ENCODE results near the gene DNAH2.

DNAH2 gene

DNA sequence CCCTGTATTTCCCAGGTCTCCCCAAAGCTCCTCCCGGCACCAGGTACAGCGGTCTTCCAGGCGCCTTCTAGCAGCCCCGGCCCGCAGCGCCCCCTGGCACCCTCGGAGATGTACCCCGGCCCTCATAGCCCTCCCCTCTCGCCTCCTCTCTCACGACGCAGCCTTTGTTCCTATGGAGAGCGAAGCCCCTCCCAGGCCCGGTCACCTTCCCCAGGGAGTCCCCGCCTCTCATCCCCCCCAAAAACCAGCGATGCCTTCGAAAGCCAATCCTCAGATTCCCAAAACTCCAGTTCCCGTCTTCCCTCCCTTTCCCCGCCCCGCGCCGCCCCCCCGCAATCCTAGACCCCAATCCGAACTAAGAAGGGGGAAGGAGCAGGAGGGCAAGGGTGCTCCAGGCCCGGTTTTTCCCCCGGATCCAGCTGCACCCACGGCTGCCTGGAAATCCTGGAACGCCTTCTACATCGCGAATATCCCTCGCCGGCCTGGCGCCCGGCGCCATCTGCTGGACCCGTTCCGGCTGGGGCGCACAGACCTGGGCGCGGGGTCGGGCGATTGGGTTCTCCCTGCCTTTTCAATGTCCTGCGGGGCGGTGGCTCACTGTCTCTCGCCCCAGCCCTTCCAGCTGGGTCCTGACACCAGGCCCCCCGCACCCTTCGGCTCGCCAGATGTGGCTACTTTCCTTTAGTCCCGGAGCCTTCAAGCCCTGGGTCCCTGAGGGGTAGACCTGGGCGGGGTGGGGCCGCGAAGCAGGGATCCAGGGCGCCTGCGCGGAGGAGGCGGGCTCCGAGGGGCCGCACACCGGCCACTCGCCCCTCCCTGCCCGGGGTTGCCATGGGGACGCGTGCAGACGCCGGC, at the start of gene DNAH2:
DNAH2 (plus strand) TSS at position 844 of the 855 bp plus-strand sequence. CDS start 1,991 bp downstream, outside the sequence.
- peak in 1 of 2 donors; percentile 26 for DNase-seq

DNA sequence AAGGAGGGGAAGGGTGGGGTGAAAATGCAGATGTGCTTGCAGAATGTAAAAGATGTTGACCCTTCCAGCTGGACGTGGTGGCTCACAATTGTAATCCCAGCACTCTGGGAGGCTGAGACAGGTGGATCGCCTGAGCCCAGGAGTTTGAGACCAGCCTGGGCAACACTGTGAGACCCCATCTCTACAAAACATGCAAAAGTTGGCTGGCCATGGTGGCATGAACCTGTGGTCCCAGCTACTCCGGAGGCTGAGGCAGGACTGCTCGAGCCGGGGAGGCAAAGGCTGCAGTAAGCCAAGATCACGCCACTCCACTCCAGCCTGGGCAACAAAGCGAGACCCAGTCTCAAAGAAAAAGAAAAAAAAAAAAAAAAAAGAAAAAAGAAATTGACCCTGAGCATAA, 49.1 kb upstream of the DNAH2 start:
- no peak for DNase-seq

- peak; percentile 25 to 42 for DNase-seq
These were observed 44.3 kb upstream of the DNAH2 start for GRCh38 chr17:7673239-7673638.

DNA sequence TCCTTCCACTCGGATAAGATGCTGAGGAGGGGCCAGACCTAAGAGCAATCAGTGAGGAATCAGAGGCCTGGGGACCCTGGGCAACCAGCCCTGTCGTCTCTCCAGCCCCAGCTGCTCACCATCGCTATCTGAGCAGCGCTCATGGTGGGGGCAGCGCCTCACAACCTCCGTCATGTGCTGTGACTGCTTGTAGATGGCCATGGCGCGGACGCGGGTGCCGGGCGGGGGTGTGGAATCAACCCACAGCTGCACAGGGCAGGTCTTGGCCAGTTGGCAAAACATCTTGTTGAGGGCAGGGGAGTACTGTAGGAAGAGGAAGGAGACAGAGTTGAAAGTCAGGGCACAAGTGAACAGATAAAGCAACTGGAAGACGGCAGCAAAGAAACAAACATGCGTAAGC, 42.6 kb upstream of the DNAH2 start:
- no peak for DNase-seq

DNA sequence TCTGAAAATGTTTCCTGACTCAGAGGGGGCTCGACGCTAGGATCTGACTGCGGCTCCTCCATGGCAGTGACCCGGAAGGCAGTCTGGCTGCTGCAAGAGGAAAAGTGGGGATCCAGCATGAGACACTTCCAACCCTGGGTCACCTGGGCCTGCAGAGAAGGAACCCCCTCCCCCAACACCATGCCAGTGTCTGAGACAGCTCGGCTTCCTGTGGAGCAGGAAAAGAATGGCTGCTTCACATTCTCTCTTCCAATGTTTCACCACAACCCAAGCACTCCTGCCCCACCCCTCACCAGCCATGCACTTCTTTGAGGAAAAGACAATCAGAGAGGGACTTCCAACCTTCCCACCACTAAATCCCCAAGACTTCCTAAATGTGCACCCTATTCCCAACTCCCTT, 41.0 kb upstream of the DNAH2 start:
- no peak for DNase-seq

- no peak for DNase-seq
These were observed 40.0 kb upstream of the DNAH2 start for GRCh38 chr17:7677388-7678067.

- peak in 1 of 2 donors; percentile 29 for DNase-seq
These were observed 32.6 kb upstream of the DNAH2 start for GRCh38 chr17:7684851-7685532.

DNA sequence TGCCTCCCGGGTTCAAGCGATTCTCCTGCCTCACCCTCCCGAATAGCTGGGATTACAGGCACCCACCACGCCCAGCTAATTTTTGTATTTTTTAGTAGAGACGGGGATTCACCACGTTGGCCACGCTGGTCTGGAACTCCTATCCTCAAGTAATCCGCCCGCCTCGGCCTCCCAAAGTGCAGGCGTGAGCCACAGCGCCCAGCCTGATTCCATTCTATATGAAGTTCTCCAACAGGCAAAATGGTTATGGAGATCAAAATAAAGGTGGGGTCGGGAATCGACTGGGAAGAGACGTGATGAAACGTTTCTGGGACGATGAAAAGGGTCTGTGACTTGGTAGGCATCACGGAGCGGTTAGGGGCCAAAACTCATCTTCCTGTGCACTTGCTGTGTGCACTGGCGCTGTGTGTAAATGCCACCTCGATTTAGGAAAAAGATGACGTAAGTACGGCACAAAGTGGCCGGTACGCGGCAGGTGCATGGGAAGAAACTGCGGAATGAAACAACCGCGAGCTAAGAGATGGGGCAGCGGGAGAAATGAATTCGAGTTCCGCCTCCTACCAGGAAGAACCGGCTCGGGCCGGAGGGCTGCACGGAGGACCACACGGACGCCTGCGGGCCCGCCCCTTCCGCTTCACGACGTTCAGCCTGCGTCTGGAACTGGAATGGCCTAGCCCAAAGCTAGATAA, 31.9 kb upstream of the DNAH2 start:
- peak; percentile 90 for DNase-seq

- peak; percentile 74 to 83 for DNase-seq
These were observed 31.1 kb upstream of the DNAH2 start for GRCh38 chr17:7686222-7687071.

GRCh38 chr17:7687072-7687907, 30.3 kb upstream of the DNAH2 start, which contains the start of gene TP53:
Gene TP53 (minus strand): TSS chr17:7687490. CDS start chr17:7676594, 10,896 bp downstream.
- DNase-seq: peak; percentile 91 to 92

DNA sequence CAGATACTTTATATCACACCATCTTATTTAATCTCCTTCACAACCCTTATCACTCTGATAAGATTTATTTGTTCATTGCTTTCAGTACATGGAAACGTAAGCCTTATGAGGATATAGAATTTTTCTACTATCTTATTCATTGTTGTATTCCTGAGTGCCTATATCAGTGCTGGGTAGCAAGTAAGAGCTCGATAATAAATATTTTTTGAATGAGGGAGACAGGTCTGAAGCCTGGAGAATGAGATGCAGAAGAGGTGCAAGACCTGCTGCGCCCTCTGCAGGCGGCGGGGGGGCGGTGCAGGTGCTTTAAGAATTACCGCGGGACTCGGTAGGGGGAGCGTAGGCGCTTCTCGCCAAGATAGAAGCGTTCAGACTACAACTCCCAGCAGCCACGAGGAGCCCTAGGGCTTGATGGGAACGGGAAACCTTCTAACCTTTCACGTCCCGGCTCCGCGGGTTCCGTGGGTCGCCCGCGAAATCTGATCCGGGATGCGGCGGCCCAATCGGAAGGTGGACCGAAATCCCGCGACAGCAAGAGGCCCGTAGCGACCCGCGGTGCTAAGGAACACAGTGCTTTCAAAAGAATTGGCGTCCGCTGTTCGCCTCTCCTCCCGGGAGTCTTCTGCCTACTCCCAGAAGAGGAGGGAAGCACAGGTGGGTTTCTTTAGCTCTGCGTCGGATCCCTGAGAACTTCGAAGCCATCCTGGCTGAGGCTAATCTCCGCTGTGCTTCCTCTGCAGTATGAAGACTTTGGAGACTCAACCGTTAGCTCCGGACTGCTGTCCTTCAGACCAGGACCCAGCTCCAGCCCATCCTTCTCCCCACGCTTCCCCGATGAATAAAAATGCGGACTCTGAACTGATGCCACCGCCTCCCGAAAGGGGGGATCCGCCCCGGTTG, 29.4 kb upstream of the DNAH2 start, which contains the start of gene WRAP53:
WRAP53 (plus strand) TSS at position 570 of the 900 bp plus-strand sequence; CDS start at position 742, 172 bp downstream.
- peak; percentile 96 to 97 for DNase-seq

DNA sequence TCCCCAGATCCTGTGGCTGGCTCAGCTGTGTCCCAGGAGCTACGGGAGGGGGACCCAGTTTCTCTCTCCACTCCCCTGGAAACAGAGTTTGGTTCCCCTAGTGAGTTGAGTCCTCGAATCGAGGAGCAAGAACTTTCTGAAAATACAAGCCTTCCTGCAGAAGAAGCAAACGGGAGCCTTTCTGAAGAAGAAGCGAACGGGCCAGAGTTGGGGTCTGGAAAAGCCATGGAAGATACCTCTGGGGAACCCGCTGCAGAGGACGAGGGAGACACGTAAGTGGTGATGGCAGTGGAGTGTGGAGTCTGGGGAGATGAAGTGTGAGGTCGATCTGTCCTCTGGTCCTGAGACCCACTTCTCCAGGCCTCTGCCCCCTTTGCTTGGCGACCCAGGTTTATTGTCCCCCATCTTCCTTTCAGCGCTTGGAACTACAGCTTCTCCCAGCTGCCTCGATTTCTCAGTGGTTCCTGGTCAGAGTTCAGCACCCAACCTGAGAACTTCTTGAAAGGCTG, 28.7 kb upstream of the DNAH2 start:
- DNase-seq: no peak

- DNase-seq: no peak
These were observed 22.0 kb upstream of the DNAH2 start for GRCh38 chr17:7695586-7695985.

- DNase-seq: no peak
These were observed 19.5 kb upstream of the DNAH2 start for GRCh38 chr17:7697828-7698588.

DNA sequence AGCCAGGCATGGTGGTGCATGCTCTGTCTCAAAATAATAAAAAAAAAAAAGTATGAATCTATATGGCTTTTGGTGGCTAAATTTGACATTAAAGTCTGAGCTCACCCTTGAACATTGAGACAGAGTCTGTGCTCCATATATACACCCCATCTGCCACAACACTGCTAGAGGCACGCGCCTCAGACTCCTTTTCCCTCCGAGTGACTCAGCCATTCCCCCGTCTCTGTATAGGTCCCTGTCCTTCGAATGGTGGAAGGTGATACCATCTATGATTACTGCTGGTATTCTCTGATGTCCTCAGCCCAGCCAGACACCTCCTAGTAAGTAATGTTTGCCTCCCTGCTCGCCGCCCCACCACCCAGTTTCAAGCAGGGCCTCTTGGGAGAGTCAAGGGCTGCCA, 17.0 kb upstream of the DNAH2 start:
- DNase-seq: no peak

- DNase-seq: no peak
These were observed 15.9 kb upstream of the DNAH2 start for GRCh38 chr17:7701681-7702080.

DNA sequence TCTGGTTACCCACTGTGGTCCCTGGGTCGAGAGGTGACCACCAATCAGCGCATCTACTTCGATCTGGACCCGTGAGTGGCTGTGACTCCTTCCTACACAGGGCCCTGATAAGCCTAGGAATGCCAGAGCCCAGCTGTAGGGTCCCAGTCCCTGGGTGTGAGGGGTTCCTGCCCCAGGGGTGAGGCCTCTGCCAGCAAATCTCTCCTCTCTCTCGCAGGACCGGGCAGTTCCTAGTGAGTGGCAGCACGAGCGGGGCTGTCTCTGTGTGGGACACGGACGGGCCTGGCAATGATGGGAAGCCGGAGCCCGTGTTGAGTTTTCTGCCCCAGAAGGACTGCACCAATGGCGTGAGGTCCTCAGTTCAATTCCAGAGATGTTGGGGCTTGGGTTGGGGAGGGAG, 14.8 kb upstream of the DNAH2 start:
- no peak for DNase-seq

All from CD4-positive, alpha-beta T cell treated with Interleukin-1 beta for 1 hour (primary cell).